Kidney glomerular epithelial cell (primary cell): ENCODE measurements around the gene ECI2.

Source experiments
- DNase-seq: peaks from one replicate; lab custom pipeline; 2025; lab: John Stamatoyannopoulos, UW

Gene ECI2

GRCh38 chr6:4134841-4135664 is at the start of gene ECI2:
TSS of gene ECI2 (minus strand) at chr6:4135575. CDS start at chr6:4135560, 15 bp downstream.
- peak; percentile 75 for DNase-seq

- no peak for DNase-seq
Measured at GRCh38 chr6:4180652-4181255, 45.4 kb upstream of the ECI2 start.

GRCh38 chr6:4179960-4180651 is 44.7 kb upstream of the ECI2 start:
- no peak for DNase-seq

- DNase-seq, result no peak
Measured at GRCh38 chr6:4178737-4179333, 43.5 kb upstream of the ECI2 start.

DNA sequence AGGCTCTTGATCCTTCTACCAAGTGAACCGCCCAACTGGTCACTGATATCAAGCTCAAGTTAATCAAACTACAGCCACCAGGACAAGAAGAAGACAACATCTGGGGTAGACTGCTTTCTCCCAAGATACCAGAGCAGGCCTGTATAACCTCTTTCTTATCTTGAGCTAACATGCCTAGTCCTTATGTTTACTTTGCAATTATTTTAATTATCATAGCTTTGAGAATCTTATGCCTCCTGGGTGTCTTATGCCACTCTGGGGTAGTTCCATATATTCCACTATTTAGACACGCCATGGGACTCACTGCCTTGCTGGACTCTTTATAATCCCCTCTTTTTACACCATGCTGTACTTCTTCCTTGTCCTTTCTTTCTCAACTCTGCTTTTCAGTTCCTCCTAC is 41.5 kb upstream of the ECI2 start:
- no peak for DNase-seq

DNA sequence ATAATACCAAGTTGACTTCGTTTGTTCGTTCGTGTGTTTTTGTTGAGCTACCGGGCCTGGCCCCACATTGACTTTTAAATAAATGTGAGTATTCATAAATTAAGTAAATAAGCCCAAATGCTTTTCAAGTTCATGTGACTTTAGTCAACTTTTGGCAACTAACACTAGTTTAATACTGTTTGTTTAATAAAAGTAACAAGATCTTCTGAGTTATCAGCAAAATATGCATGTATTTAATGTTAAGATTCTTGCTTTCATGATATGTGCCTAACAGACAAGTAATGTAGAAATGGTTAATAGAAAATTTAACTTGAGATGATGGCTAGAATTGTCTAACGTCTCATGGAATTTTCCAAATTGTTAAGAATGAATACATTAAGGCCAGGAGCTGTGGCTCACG is 38.7 kb upstream of the ECI2 start:
- no peak for DNase-seq

- no peak for DNase-seq
Measured at GRCh38 chr6:4172368-4172767, 37.0 kb upstream of the ECI2 start.

GRCh38 chr6:4170297-4170696 is 34.9 kb upstream of the ECI2 start:
- DNase-seq, result no peak

- no peak for DNase-seq
Measured at GRCh38 chr6:4169028-4169789, 33.8 kb upstream of the ECI2 start.

- no peak for DNase-seq
Measured at GRCh38 chr6:4167833-4168232, 32.5 kb upstream of the ECI2 start.

DNA sequence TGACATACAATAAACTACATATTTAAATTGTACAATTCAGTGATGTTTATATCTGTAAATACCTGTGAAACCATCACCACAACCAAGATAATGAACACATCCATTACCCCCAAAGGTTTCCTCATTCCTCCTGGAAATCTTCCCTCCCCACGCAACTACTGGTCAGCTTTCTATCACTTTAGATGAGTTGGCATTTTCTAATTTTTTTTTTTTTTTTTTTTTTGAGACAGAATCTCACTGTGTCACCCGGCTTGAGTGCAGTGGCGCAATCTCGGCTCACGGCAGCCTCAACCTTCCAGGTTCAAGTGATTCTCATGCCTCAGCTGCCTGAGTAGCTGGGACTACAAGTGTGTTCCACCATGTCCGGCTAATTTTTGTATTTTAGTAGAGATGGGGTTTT is 31.7 kb upstream of the ECI2 start:
- no peak for DNase-seq

GRCh38 chr6:4164456-4164855 is 29.1 kb upstream of the ECI2 start:
- DNase-seq, result no peak

- DNase-seq, result no peak
Measured at GRCh38 chr6:4164117-4164442, 28.7 kb upstream of the ECI2 start.

DNA sequence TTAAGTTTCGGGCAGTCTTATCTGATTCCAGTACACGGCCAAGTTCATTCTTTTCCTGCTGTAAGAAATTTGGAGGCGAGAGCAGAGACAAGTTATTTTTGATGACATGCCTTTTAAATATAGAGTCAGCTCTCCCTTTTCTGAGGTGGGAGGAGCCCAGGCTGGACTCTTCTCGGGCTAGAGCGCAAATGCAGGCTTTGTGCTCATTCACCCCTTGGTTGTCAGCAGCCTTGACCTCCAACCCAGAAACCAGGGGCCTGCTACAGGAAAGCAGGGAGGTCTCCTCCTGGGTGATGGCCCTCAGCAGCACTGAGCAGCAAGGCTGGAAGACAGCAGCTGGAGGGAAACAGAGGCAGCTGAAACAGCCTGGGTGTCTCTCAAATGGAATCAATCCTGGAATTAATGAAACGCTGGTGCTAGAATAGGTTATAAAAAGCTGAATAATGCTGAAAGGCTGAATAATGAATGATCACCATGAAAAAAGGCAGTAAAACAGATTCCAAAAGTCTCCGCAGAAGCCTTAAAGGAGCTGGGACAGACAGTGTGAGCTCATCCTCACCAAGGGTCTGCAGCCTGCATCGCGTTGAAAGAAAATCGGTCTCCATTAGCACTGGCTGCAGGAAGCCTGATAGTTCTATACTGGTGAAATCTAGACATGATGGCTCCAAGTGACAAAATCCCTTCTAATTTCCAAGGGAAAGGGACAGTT is 28.2 kb upstream of the ECI2 start:
- no peak for DNase-seq

GRCh38 chr6:4162370-4162769 is 27.0 kb upstream of the ECI2 start:
- no peak for DNase-seq

GRCh38 chr6:4159491-4159890 is 24.1 kb upstream of the ECI2 start:
- no peak for DNase-seq

- DNase-seq, result no peak
Measured at GRCh38 chr6:4157506-4157905, 22.1 kb upstream of the ECI2 start.

DNA sequence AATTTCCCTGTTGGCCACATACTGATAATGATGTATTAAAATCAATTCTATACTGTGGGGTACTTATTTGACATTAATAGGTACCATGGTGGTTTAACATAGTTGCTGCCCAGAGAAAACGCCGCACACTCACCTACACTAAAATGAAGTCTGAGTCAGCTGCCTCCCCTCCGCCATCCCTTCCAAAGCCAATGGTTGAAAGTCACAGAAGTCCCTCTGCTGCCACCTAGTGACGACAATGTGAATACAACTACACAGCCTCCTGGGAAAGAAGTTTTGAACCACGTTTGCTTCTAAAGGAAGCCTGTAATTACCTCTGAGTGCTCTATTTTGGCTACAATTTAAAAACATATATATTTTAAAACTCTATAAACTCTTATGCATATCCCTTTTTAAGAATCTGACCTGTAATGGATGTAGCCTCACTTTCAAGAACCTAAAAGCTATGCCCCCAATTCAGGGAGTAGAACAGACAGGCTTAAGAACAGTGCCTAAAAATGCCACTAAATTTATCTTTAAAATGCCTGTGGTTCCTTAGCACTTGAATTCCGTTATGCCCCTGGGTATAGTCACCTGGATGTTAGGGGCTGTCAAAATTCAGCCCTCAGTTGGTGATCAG is 20.6 kb upstream of the ECI2 start:
- DNase-seq, result peak; percentile 81

GRCh38 chr6:4153514-4153985 is 18.2 kb upstream of the ECI2 start:
- no peak for DNase-seq

- DNase-seq, result no peak
Measured at GRCh38 chr6:4145083-4145482, 9.7 kb upstream of the ECI2 start.

DNA sequence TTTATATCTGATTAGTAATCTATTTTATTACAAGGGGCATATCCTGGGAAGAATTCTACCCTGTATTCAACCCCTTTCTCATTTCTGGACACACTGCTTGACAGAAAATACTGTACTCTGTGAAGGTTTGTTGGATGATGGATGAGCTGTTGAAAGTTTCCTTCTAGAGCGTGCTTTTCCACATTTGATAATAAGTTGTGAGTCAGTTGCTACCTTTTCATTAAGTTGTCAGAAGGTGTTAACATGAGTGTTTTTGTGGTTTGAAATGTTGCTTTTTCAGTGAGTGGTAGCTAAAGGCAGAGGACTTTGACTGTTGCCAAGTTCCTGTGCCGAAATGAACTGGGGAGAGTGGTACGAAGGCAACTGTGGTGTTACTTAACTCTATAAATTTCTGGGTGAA is 3.9 kb upstream of the ECI2 start:
- no peak for DNase-seq
